SIG-M5 (cell line): Measurements from ENCODE around the gene RHBDF2.
"Not testable (repeated sequence)": the region's sequence is repeated elsewhere in the genome, so short reads cannot be mapped to it uniquely, and the experiment has no call there.

ENCODE experiments used
- DNase-seq: peaks from one replicate; lab custom pipeline; 2025; lab: John Stamatoyannopoulos, UW

RHBDF2 gene

GRCh38 chr17:76524598-76525512 is 23.6 kb upstream of the RHBDF2 start:
- DNase-seq, result no peak

GRCh38 chr17:76523084-76524037 is 22.1 kb upstream of the RHBDF2 start:
- DNase-seq, result no peak

GRCh38 chr17:76521683-76522082 is 20.5 kb upstream of the RHBDF2 start:
- DNase-seq, result not testable (repeated sequence)

- DNase-seq, result no peak
Observed at GRCh38 chr17:76521262-76521661, 20.0 kb upstream of the RHBDF2 start.

GRCh38 chr17:76519048-76519966 is 18.1 kb upstream of the RHBDF2 start:
- no peak for DNase-seq

GRCh38 chr17:76517638-76518038 is 16.4 kb upstream of the RHBDF2 start:
- DNase-seq, result no peak

- peak; percentile 40 for DNase-seq
Observed at GRCh38 chr17:76515274-76515949, 14.2 kb upstream of the RHBDF2 start.

- not testable (repeated sequence) for DNase-seq
Observed at GRCh38 chr17:76514355-76514754, 13.1 kb upstream of the RHBDF2 start.

- no peak for DNase-seq
Observed at GRCh38 chr17:76513306-76513692, 12.1 kb upstream of the RHBDF2 start.

GRCh38 chr17:76512366-76513305 is 11.4 kb upstream of the RHBDF2 start:
- no peak for DNase-seq

GRCh38 chr17:76511668-76512365 is 10.6 kb upstream of the RHBDF2 start:
- no peak for DNase-seq

- no peak for DNase-seq
Observed at GRCh38 chr17:76510831-76511244, 9.6 kb upstream of the RHBDF2 start.

- not testable (repeated sequence) for DNase-seq
Observed at GRCh38 chr17:76508472-76509063, 7.3 kb upstream of the RHBDF2 start.

GRCh38 chr17:76506408-76507345 is 5.5 kb upstream of the RHBDF2 start:
- no peak for DNase-seq

- DNase-seq, result no peak
Observed at GRCh38 chr17:76504117-76504516, 2.9 kb upstream of the RHBDF2 start.

- no peak for DNase-seq
Observed at GRCh38 chr17:76502341-76503211, 1.4 kb upstream of the RHBDF2 start.
